ENCODE results near the gene INSRR. TPM values are rescaled to one million over a fixed set of nuclear protein-coding genes. Genes with fewer than 3 reads are reported as not detected.

INSRR gene
- total and polyA plus RNA-seq, 9 of the 15 experiments (the other 6 are each of a cell fraction or from before 2014, with no cell fraction given), result 0.03 to 0.18 (median 0.06) TPM; not detected in 3

- TF ChIP-seq, protein P1, sequence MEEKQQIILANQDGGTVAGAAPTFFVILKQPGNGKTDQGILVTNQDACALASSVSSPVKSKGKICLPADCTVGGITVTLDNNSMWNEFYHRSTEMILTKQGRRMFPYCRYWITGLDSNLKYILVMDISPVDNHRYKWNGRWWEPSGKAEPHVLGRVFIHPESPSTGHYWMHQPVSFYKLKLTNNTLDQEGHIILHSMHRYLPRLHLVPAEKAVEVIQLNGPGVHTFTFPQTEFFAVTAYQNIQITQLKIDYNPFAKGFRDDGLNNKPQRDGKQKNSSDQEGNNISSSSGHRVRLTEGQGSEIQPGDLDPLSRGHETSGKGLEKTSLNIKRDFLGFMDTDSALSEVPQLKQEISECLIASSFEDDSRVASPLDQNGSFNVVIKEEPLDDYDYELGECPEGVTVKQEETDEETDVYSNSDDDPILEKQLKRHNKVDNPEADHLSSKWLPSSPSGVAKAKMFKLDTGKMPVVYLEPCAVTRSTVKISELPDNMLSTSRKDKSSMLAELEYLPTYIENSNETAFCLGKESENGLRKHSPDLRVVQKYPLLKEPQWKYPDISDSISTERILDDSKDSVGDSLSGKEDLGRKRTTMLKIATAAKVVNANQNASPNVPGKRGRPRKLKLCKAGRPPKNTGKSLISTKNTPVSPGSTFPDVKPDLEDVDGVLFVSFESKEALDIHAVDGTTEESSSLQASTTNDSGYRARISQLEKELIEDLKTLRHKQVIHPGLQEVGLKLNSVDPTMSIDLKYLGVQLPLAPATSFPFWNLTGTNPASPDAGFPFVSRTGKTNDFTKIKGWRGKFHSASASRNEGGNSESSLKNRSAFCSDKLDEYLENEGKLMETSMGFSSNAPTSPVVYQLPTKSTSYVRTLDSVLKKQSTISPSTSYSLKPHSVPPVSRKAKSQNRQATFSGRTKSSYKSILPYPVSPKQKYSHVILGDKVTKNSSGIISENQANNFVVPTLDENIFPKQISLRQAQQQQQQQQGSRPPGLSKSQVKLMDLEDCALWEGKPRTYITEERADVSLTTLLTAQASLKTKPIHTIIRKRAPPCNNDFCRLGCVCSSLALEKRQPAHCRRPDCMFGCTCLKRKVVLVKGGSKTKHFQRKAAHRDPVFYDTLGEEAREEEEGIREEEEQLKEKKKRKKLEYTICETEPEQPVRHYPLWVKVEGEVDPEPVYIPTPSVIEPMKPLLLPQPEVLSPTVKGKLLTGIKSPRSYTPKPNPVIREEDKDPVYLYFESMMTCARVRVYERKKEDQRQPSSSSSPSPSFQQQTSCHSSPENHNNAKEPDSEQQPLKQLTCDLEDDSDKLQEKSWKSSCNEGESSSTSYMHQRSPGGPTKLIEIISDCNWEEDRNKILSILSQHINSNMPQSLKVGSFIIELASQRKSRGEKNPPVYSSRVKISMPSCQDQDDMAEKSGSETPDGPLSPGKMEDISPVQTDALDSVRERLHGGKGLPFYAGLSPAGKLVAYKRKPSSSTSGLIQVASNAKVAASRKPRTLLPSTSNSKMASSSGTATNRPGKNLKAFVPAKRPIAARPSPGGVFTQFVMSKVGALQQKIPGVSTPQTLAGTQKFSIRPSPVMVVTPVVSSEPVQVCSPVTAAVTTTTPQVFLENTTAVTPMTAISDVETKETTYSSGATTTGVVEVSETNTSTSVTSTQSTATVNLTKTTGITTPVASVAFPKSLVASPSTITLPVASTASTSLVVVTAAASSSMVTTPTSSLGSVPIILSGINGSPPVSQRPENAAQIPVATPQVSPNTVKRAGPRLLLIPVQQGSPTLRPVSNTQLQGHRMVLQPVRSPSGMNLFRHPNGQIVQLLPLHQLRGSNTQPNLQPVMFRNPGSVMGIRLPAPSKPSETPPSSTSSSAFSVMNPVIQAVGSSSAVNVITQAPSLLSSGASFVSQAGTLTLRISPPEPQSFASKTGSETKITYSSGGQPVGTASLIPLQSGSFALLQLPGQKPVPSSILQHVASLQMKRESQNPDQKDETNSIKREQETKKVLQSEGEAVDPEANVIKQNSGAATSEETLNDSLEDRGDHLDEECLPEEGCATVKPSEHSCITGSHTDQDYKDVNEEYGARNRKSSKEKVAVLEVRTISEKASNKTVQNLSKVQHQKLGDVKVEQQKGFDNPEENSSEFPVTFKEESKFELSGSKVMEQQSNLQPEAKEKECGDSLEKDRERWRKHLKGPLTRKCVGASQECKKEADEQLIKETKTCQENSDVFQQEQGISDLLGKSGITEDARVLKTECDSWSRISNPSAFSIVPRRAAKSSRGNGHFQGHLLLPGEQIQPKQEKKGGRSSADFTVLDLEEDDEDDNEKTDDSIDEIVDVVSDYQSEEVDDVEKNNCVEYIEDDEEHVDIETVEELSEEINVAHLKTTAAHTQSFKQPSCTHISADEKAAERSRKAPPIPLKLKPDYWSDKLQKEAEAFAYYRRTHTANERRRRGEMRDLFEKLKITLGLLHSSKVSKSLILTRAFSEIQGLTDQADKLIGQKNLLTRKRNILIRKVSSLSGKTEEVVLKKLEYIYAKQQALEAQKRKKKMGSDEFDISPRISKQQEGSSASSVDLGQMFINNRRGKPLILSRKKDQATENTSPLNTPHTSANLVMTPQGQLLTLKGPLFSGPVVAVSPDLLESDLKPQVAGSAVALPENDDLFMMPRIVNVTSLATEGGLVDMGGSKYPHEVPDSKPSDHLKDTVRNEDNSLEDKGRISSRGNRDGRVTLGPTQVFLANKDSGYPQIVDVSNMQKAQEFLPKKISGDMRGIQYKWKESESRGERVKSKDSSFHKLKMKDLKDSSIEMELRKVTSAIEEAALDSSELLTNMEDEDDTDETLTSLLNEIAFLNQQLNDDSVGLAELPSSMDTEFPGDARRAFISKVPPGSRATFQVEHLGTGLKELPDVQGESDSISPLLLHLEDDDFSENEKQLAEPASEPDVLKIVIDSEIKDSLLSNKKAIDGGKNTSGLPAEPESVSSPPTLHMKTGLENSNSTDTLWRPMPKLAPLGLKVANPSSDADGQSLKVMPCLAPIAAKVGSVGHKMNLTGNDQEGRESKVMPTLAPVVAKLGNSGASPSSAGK (IDR thresholded peaks at IDR 0.05), result no peak
- TF ChIP-seq CREB3 (tag; conservative IDR thresholded peaks at IDR 0.05; ENCODE audit: low read depth) (no peak), U2AF1 (optimal IDR thresholded peaks at IDR 0.05; ENCODE audit: low read depth, low read length) (no peak)
- TF ChIP-seq, protein P2, sequence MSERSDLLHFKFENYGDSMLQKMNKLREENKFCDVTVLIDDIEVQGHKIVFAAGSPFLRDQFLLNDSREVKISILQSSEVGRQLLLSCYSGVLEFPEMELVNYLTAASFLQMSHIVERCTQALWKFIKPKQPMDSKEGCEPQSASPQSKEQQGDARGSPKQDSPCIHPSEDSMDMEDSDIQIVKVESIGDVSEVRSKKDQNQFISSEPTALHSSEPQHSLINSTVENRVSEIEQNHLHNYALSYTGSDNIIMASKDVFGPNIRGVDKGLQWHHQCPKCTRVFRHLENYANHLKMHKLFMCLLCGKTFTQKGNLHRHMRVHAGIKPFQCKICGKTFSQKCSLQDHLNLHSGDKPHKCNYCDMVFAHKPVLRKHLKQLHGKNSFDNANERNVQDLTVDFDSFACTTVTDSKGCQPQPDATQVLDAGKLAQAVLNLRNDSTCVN (CRISPR knock-in tag; IDR thresholded peaks at IDR 0.05), result no peak
Observed at GRCh38 chr1:156858959-156859522, at the start of gene INSRR (continued).

Data from K562 (cell line).